ENCODE data around the gene IPO7.
A peak's percentile ranks its signal among the peaks of the same experiment; 100 is the strongest.
"Not testable (repeated sequence)": the region's sequence is repeated elsewhere in the genome, so short reads cannot be mapped to it uniquely, and the experiment has no call there.

Gene IPO7

GRCh38 chr11:9384535-9385326 lies at the start of gene IPO7:
Gene IPO7 (plus strand): TSS chr11:9384652. CDS start chr11:9384764, 112 bp downstream.
- peak; percentile 91 to 93 for DNase-seq

DNA sequence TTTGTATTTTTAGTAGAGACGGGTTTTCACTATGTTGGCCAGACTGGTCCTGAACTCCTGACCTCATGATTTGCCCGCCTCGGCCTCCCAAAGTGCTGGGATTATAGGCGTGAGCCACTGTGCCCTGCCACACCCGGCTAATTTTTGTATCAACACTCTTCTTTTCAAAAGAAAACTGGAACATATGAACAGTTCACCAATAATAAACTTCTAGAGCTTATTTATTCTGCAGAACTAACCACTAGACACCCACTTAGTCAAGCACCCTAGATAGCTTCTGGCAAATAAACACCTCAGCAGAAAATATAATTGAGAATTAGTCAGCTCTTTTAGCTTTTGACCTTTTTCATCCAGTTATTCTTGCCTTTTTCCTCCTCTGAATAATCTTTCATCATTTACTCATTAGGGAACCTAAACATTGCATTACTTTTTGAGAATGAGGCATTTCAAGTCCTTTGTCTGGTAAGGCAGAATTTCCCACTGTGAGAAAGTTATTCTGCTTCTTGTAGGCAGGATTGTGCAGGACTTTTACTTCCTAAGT lies 42.7 kb upstream of the IPO7 start:
- DNase-seq: no peak

DNA sequence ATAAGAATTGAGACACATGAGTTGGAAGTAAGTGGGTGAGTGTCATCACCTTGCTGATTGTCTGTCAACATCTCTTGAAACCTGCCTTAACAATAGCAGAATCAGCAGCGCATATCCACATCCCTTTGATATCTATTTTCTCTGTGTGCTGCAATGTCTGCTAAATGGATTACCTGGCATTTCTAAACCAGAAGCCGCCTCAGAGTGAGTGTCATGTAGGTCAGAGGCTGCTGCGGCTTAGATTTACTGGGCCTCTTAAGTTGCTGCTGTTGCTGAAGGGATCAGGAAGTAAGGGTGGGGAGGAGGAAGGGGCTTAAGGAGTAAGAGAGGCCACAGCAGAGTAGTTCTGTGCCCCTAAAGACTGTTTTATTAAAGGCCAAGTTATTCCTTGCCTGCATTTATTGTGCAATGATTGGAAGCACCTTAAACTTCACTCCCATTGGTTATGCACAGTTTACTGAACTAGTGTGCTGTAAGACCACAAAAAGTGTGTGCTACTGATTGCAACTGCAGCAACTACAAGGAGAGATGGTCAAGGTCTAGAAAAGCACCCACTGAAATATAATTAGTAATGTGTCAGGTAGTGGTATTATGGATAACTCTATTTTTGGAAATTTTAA lies 40.3 kb upstream of the IPO7 start:
- DNase-seq: no peak

GRCh38 chr11:9347100-9347499 lies 37.4 kb upstream of the IPO7 start:
- DNase-seq: no peak

- not testable (repeated sequence) for DNase-seq
These were observed 36.7 kb upstream of the IPO7 start for GRCh38 chr11:9347779-9348178.

DNA sequence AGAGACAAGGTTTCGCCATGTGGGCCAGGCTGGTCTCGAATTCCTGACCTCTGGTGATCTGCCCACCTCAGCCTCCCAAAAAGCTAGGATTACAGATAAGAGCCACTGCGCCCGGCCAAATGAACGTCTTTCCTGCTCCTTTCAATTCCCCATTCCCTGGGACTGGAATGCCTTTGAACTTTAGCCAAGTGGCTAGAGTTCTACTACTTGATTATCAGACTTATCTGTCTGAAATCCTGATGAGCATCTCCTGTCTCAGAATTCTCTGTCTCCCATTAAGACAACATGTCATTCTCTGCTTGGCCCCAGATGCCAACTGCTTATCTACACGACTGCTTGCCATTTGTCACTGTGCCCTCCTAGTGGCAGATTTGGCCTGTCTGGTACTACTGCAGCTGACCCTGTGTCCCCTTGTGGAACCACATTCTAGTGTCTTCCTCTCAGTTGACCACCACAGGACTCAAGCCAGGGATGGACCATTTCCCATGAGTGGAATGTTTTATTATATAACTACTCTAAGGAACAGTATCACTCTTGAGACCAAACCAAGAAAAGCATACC lies 33.1 kb upstream of the IPO7 start:
- no peak for DNase-seq

GRCh38 chr11:9357041-9357440 lies 27.4 kb upstream of the IPO7 start:
- no peak for DNase-seq

DNA sequence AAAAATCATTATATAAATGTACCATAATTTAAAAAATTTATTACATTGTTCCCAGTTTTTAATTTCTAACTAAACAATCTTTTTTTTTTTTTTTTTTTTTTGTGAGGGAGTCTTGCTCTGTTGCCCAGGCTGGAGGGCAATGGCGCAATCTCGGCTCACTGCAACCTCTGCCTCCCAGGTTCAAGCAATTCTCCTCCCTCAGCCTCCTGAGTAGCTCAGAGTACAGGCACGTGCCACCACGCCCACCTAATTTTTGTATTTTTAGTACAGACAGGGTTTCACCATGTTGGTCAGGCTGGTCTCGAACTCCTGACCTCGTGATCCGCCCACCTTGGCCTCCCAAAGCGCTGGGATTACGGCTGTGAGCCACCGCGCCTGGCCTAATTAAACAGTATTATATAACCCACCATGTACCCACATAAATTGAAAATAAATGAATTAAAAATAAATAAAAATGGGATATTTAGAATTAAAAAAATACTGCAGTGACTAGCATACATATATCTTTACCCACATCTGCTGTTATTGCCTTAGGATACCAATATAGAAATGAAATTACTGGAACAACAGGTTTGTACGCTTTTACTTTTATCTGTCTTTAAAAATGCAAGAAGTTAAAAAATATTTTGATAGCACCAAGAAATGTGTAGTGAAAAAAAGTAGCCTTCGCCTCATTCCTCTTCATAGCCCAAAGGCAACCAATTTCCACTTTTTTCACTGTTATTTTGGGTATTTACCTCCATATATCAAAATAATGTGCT lies 23.4 kb upstream of the IPO7 start:
- not testable (repeated sequence) for DNase-seq

GRCh38 chr11:9362393-9362863 lies 22.0 kb upstream of the IPO7 start:
- peak; percentile 34 to 40 for DNase-seq

DNA sequence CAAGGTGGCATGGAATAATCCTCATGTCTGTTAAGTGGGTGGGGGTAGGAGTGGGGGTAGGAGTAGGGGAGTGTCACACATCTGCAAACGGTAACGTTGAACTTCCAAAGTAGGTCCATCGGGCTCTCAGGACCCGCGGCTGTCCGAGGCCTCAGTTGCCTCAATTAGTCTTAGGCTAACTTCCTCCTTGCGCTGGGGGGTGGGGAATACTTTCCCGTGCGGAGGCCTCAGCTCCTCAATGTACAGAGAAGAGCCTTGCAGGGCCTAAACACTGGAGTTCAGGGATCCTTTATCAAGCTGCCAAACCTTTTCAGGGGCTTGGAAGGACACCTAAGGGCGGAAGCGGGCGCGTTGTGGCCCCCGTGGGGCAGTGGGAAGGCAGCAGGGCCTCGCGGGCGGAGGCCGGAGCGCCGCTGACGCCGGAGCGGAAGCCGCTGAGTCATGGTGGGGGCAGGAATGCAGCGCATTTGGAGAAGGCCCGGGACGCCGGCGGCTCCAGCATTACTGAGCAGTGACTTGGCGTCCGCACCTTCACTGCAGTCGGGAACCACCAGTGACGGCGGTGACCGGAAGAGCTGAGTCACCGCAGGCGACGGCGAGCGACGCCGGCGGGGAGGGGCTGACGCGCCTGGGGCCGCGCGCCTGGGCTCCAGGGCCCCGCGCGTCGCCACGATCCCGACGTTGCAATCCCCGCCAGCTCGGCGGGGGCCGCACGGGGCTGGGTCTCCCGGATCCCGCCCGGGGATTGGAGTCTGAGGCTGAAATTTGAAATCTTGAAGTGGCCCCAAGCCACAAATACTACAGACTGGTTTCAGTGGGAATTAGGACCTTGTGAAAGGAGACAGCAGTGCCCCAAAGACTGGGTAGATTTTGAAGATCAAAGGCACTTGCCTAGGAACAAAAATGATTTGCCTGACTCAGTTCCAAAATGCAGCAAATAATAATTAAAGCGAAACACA lies 20.2 kb upstream of the IPO7 start:
- peak; percentile 86 to 90 for DNase-seq

GRCh38 chr11:9367551-9367950 lies 16.9 kb upstream of the IPO7 start:
- DNase-seq: no peak

DNA sequence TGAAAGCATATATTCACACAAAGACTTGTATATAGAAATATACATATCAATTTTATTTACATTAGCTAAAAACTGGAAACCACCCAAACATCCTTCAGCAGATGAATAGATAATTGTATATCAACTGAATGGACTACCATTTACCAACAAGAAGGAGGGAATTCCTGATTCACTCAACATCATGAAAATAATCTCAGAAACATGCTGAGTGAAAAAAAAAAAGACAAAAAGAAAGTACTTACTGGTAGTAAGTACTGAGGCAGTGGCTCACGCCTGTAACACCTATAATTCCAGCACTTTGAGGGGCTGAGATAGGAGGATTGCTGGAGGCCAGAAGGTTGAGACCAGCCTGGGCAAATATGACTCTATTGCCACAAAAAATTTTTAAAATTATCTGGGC lies 7.4 kb upstream of the IPO7 start:
- DNase-seq: no peak

- no peak for DNase-seq
These were observed 5.4 kb upstream of the IPO7 start for GRCh38 chr11:9379041-9379440.

DNA sequence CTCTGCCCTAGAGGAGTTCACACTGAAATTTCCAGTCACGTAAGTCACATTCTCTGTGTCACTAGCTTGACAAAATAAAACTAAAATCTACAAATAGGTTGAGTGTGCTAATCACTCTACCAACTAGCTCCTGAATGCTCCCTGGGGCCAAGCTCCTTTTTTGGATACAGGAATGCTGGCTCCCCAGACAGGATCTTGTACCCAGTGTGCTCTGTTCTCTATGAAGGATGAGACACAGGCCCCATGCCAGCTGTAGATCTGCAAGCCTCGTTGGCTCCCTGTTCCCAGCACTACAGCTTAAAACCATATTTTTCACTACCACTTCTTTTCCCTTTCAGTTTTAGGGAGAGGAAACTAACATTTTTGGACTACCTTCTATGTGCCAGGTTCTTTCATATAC lies 3.7 kb upstream of the IPO7 start:
- no peak for DNase-seq

GRCh38 chr11:9385327-9385899 lies 961 bp downstream of the IPO7 start:
- peak in 1 of 2 experiments; percentile 54 for DNase-seq

DNA sequence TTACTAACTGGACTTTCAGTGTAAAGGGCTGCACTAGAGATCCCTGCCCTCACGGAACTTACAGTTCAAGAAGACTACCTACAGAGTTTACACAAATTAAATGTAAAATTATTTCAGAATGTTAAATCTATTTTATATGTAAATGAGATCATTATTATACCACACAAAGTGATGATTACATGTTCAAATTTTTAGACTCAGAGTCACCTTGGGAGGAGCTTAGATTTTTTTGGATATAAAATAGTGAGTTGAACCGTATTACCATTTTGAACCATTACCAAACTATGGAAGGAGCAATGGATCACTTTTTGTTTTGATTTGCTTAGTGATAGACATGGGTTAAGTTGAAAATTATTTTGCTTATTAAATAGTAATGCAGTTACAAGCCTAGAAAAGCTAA lies 1.6 kb downstream of the IPO7 start:
- no peak for DNase-seq

DNA sequence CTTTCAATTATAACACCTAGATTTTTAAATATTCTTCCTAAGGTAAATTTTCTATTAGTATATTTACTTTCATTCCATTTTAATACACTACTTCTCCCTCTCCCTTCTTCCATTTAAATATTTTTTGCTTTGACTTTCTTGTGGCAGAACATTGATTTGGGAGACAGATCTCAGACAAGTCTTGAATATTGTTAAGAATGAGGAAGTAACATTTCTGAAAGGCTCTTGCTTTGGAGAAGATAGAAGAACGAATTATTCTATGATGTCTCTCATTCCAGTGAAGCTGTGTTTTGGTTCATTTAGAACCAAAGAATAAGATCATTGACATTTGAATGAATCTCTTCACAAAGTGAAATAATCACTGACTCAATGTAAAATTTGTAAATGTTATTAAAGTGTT lies 2.4 kb downstream of the IPO7 start:
- no peak for DNase-seq

DNA sequence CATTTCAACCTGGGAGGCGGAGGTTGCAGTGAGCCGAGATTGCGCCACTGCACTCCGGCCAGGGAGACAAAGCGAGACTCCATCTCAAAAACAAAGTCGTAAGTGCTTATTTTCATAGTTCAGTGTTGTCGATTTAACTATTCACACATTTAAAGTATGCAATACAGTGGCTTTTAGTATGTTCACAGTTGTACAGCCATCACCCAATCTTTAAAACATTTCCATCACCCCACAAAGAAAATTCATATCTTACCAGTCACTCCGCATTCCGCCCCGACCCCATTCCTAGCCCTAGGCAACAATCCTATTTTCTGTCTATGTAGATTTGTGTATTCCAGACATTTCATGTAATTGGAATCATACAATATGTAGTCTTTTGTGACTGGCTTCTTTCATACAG lies 11.9 kb downstream of the IPO7 start:
- no peak for DNase-seq

- DNase-seq: no peak
These were observed 12.3 kb downstream of the IPO7 start for GRCh38 chr11:9396752-9397151.

GRCh38 chr11:9397746-9398680 lies 13.6 kb downstream of the IPO7 start:
- no peak for DNase-seq
